ENCODE measurements around the gene SAT2. TPM values are rescaled to one million over a fixed set of nuclear protein-coding genes. Genes with fewer than 3 reads are reported as not detected.
"Not testable (repeated sequence)": the region's sequence is repeated elsewhere in the genome, so short reads cannot be mapped to it uniquely, and the experiment has no call there.

The SAT2 gene
- polyA plus RNA-seq, 3 donors: 141 to 156 (median 145) TPM

DNA sequence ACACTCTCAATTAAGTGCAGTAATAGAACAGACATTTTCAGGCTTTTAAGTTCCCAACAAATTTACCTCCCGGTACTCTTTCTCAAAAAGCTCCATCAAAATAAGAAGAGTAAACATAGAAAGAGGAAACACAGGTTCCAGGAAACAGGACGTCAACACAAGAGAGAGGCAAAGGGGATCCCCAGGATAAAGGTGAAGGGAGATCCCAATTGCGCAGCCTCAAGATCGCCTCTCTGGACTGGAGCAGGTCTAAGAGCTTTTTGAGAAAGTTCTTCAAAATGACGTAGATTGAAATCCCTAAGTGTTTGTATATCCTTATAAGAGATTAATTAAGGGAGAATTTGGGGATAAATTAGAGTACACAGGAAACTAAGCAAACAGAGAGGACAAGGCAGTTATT lies 9.0 kb downstream of the SAT2 start:
- no peak for DNase-seq (ENCODE audit: extremely low read depth in 1 of 11, low read depth in 9 of 11, low spot score in 4 of 11)

- DNase-seq (ENCODE audit: extremely low read depth in 1 of 11, low read depth in 9 of 11, low spot score in 4 of 11): no peak
Observed at GRCh38 chr17:7615265-7615747, 12.3 kb downstream of the SAT2 start.

- DNase-seq (ENCODE audit: extremely low read depth in 1 of 11, low read depth in 9 of 11, low spot score in 4 of 11): peak; percentile 99 to 100 (median 100)
Observed at GRCh38 chr17:7614425-7615264, 13.0 kb downstream of the SAT2 start, which contains the start of gene FXR2. FXR2 (minus strand) TSS chr17:7614897; CDS start chr17:7614532, 365 bp downstream.

GRCh38 chr17:7613769-7614424 lies 13.7 kb downstream of the SAT2 start:
- DNase-seq (ENCODE audit: extremely low read depth in 1 of 11, low read depth in 9 of 11, low spot score in 4 of 11): no peak

DNA sequence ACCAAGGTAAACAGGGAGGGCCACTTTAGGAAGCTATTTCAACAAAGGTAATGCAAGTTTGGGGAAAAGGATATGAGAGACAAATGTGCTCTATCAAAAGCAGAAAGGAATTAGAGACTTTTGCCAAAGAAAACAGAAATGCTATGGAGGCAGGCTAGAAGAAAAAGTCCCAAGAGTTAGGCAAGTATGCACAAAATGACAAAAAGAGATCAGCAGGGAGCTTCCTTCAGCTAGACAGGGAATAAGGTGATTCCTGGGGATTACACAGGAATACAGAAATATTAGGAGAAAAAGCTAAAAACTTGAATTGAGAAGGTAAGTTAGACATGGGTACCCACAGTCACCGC lies 15.4 kb downstream of the SAT2 start:
- DNase-seq (ENCODE audit: extremely low read depth in 1 of 11, low read depth in 9 of 11, low spot score in 4 of 11): no peak

- DNase-seq (ENCODE audit: extremely low read depth in 1 of 11, low read depth in 9 of 11, low spot score in 4 of 11): no peak
Observed at GRCh38 chr17:7611635-7612293, 15.9 kb downstream of the SAT2 start.

GRCh38 chr17:7610641-7611040 lies 17.0 kb downstream of the SAT2 start:
- DNase-seq (ENCODE audit: extremely low read depth in 1 of 11, low read depth in 9 of 11, low spot score in 4 of 11): no peak

DNA sequence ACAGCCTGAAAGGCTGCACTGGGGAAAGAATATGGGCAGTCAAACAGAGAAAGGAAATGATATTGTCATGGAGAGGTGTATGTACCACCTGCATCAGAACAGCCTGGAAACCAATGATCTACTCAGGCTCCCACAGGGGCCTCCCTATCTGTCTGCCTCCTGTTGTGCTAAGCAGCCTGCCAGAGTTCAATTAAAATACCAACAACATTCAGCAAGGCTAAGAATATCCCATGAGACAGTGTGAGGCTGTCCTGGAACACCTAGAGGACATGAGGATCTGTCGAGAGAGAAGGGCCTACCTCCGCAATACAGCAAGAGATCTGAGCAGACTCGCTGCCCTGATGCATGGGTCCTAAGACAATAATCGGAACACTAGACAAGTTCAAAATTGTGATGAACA lies 21.3 kb downstream of the SAT2 start:
- no peak for DNase-seq (ENCODE audit: extremely low read depth in 1 of 11, low read depth in 9 of 11, low spot score in 4 of 11)

DNA sequence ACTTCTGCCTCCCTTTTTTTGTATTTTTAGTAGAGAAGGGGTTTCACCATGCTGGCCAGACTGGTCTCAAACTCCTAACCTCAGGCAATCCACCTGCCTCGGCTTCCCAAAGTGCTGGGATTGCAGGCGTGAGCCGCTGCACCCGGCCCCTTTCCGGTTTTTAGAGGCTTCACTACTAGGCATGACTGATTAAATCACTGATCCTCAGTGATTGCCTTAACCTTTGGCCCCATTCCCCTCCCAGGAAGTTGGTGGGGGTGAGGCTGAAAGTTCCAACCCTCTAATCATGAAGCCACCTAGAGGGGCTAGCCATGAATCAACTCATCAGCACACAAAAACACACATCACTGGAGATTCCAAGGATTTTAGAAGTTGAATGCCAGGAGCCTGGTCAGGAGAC lies 30.1 kb downstream of the SAT2 start:
- not testable (repeated sequence) for DNase-seq (ENCODE audit: extremely low read depth in 1 of 11, low read depth in 9 of 11, low spot score in 4 of 11)

DNA sequence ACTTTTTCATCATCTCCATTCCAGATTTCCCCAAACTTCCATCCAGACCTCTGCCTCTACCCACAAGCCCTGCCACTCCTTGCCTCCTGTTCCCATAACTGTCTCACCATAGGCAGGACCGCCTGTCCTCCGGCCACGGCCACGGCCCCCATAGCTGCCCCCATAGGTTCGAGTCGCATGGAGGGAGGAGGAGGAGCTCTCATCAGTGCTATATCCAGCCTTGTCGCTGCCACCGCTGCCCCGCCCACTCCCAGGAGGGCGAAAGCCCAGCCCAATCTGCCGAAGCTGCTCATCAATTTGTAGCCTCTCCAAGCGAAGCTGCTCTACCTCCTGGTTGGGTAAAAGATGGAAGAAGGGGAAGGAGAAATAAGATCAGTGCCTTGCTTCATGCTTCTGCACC lies 34.3 kb downstream of the SAT2 start:
- no peak for DNase-seq (ENCODE audit: extremely low read depth in 1 of 11, low read depth in 9 of 11, low spot score in 4 of 11)

GRCh38 chr17:7592422-7593021 lies 35.1 kb downstream of the SAT2 start:
- no peak for DNase-seq (ENCODE audit: extremely low read depth in 1 of 11, low read depth in 9 of 11, low spot score in 4 of 11)

DNA sequence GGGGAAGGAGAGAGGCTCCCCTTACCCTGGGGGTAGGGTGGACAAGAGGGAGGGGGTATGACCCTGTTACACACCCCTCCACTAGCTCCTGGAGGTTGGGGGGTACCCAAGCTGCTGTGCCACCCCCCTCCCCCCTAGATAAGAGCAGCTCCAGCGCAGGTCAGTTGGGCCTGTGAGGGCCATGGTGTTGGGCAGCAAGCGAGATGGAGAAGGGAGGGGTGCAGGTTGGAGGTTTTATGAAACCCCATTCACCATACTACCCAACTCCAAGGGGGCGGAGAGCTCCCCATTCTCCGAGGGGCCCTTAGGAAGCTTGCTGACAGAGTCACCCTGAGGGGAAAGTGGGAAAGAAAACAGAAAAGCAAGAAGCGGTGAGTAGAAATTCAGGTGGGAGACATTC lies 36.0 kb downstream of the SAT2 start:
- DNase-seq (ENCODE audit: extremely low read depth in 1 of 11, low read depth in 9 of 11, low spot score in 4 of 11): no peak

GRCh38 chr17:7590743-7591142 lies 36.9 kb downstream of the SAT2 start:
- DNase-seq (ENCODE audit: extremely low read depth in 1 of 11, low read depth in 9 of 11, low spot score in 4 of 11): no peak

DNA sequence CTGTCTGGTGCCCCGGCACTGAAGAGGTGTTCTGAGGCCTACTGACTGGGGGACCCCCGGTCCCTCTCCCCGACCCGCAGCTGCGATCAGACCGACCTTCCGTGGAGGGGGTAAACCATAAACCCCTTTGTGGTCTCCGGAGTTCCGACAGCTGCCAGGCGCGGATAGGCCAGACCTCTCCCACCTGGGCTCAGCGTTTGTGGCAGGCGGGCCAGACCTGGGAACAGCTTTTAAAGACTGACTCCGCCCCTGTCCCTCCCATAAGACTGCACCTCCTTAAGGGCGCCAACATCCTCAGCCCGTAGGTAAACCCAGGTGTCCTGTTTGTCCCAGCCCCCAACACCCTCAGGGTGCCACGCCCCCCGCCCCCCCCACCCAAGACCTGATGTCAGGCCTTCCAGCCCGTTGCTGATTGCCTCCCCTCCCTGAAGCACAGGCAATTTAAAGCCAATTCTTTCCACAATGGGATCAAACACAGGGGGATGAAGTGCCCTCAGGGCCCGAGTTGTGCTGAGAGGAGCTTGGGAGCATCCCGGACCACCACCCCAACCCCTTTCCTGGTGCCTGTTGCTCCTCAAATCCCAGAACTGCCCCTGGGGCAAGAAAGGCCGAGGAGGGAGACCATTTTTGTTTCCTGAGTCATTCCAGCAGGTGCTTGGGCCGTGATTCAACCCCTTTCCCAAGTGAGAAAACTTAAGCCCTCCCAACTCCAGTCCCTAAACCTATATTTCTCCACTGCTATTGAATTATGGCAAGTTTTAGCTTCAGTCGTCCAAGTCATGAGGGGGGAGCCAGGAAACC lies 37.5 kb downstream of the SAT2 start, which contains the start of gene SOX15:
SOX15 (minus strand) TSS at position 204 of the 801 bp plus-strand sequence. CDS start 418 bp downstream, outside the sequence.
- DNase-seq (ENCODE audit: extremely low read depth in 1 of 11, low read depth in 9 of 11, low spot score in 4 of 11): no peak

DNA sequence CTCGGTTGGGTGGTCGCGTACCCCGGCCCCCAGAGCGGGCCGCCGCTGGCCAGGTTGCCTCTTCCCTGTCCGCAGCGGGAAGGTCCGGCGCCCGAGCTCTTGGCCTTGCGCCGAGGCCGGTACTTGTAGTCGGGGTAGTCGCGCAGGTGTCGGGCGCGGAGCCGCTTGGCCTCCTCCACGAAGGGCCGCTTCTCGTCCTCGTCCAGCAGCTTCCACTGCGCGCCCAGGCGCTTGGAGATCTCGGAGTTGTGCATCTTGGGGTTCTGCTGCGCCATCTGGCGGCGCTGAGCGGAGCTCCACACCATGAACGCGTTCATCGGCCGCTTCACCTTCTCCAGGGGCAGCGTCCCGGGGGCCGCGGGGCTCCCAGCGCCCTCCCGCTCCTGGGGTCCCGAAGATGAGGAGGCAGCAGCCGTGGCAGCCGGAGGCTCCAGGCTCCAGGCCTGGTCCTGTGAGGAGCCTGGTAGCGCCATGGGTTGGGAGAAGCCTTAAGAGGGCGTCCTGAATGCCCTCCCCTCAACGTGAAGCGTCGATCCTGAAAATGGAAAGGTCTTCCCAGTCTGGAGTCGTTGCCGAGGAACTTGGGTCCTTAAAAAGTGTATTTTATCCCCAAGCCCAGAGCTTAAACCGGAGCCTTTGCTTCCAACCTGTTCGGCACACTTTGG lies 38.3 kb downstream of the SAT2 start:
- DNase-seq (ENCODE audit: extremely low read depth in 1 of 11, low read depth in 9 of 11, low spot score in 4 of 11): peak in 8 of 11 donors; percentile 79 to 86 (median 82)

GRCh38 chr17:7588553-7589203 lies 38.9 kb downstream of the SAT2 start:
- DNase-seq (ENCODE audit: extremely low read depth in 1 of 11, low read depth in 9 of 11, low spot score in 4 of 11): no peak

DNA sequence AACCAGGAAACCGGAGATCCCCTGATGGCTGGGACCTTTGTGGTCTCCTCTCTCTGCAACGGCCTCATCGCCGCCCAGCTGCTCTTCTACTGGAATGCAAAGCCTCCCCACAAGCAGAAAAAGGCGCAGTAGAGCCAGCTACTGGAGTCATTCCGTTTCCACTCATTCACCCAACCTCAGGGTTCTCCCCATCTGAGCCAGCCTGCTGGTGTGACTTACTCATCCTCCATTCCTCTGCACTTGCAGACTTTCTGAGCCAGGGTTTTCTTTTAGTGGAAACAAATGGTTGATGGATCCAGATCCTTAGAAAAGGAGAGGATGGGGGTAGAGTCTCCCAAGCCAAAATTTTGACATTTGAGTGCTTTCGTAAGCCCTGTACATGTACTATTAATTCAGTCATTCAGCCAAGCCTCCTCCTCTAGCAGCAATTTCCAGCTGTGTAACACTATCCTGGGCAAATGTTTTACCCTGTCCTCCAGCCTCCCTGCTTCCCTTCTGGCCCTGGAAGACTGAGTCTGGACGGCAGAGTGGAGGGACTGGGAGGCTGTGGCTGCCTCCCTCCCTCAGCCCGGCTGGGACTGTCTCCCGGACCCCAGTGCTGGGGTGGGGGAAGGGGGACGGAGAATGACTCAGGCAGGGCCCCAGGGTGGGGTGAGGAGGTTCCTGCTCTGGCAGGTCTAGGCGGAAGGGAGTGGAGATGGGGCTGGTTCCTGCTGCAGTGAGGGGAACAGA lies 40.0 kb downstream of the SAT2 start:
- DNase-seq (ENCODE audit: extremely low read depth in 1 of 11, low read depth in 9 of 11, low spot score in 4 of 11): no peak

All from renal cortex interstitium (tissue), 11 donors.